GM12878 (cell line): ENCODE data around the gene ACKR2. TPM values are rescaled to one million over a fixed set of nuclear protein-coding genes. Genes with fewer than 3 reads are reported as not detected.

Experiments
- ATAC-seq: fragments of 200-7000 bp; cut with Tn5 transposase; 3 replicates; pipeline ENCODE4 v1.9.1; 2020; ENCODE audit warnings: mild to moderate bottlenecking, moderate library complexity
- BruUV-seq: library from RNA; stranded (reverse); fragments of 400-500 nt; replicated peaks from 2 replicates; lab custom pipeline; 2021; lab: Mats Ljungman, UMichigan
- CTCF ChIA-PET: fragments of 300-600 bp; sonication (Branson Sonifier 250); formaldehyde crosslinking; extraction: SDS; loops from one replicate; lab custom pipeline; 2021; ENCODE audit warnings: inconsistent platforms; lab: Yijun Ruan, JAX
- POLR2A ChIA-PET: fragments of 350-600 bp; formaldehyde crosslinking; extraction: SDS; loops from one replicate; lab custom pipeline; 2021; ENCODE audit warnings: inconsistent platforms; lab: Charles Lee
- RAD21 ChIA-PET: fragments of 300-600 bp; sonication (Branson Sonifier 250); formaldehyde crosslinking; loops from one replicate; lab custom pipeline; 2023; ENCODE audit warnings: antibody characterized with exemption; ENCODE audit not compliant: unreplicated experiment; lab: Charles Lee
- SMC1A ChIA-PET: fragments of 300-600 bp; sonication (Branson Sonifier 250); formaldehyde crosslinking; loops from one replicate; lab custom pipeline; 2023; ENCODE audit not compliant: unreplicated experiment, uncharacterized antibody; lab: Charles Lee
- DNase-seq: peaks from one replicate; pipeline ENCODE4 v3.0.0-alpha.2; 2011; ENCODE audit warnings: low read depth, low spot score
- FAIRE-seq: peaks from 3 replicates; lab custom pipeline; 2011; peaks lifted over from hg19 to GRCh38; lab: Jason Lieb, UNC
- H2AFZ ChIP-seq: 2 replicates; pipeline ENCODE4 v1.6.0; 2011; ENCODE audit warnings: low read depth, low read length, control low read depth; ENCODE audit not compliant: control insufficient read depth
- H3K27ac ChIP-seq: 2 replicates; pipeline ENCODE4 v1.5.1; 2011; ENCODE audit warnings: control low read depth; ENCODE audit not compliant: control insufficient read depth, insufficient read depth
- H3K27me3 ChIP-seq, 2 experiments: replicated peaks in 1 of 2; 2 replicates each; pipeline versions ENCODE4 v1.6.0 to v1.6.1; 2011; ENCODE audit warnings: low read length in 1 of 2; ENCODE audit not compliant: control insufficient read depth in 2 of 2, insufficient read depth in 2 of 2
- H3K36me3 ChIP-seq, 2 experiments: 2 replicates each; pipeline ENCODE4 v1.5.1; 2011; ENCODE audit warnings: low read length in 1 of 2; ENCODE audit not compliant: control insufficient read depth in 2 of 2, insufficient read depth in 2 of 2
- H3K4me1 ChIP-seq: 2 replicates; pipeline ENCODE4 v1.6.1; 2011; ENCODE audit warnings: mild to moderate bottlenecking, low read length, moderate library complexity, mixed read lengths; ENCODE audit not compliant: control insufficient read depth, insufficient read depth
- H3K4me2 ChIP-seq: 2 replicates; pipeline ENCODE4 v1.6.0; 2011; ENCODE audit warnings: control low read depth; ENCODE audit not compliant: control insufficient read depth, insufficient read depth
- H3K4me3 ChIP-seq: fragments of 200-600 bp; sonication (generic); 2 replicates; pipeline ENCODE4 v1.5.1; 2016
- H3K79me2 ChIP-seq: 2 replicates; pipeline ENCODE4 v1.6.0; 2011; ENCODE audit warnings: low read length; ENCODE audit not compliant: control insufficient read depth, insufficient read depth
- H3K9ac ChIP-seq: 2 replicates; pipeline ENCODE4 v1.8.0; 2011; ENCODE audit warnings: low read length, control low read depth, mixed read lengths; ENCODE audit not compliant: control insufficient read depth, insufficient read depth
- H3K9me3 ChIP-seq: replicated peaks from 3 replicates; pipeline ENCODE4 v1.5.1; 2011; ENCODE audit warnings: mild to moderate bottlenecking, low read length; ENCODE audit not compliant: control insufficient read depth, insufficient read depth
- H4K20me1 ChIP-seq: 2 replicates; pipeline ENCODE4 v1.6.0; 2011; ENCODE audit not compliant: control insufficient read depth, insufficient read depth
- BCL11A ChIP-seq: IDR thresholded peaks from 2 replicates; pipeline ENCODE4 v1.6.1; 2011; ENCODE audit warnings: low read depth, low read length
- CEBPB ChIP-seq, 2 experiments: fragments of 150-350 bp in 1 of 2; IDR thresholded peaks; 2 replicates each; pipeline ENCODE4 v1.6.1; 2012 to 2014; ENCODE audit warnings: low read depth in 2 of 2, low read length in 2 of 2, borderline replicate concordance in 1 of 2, inconsistent platforms in 1 of 2
- E2F8 ChIP-seq: fragments of 450-650 bp; IDR thresholded peaks from 2 replicates; pipeline ENCODE4 v1.6.1; 2018; ENCODE audit warnings: mild to moderate bottlenecking, low read depth, moderate library complexity; ENCODE audit not compliant: partially characterized antibody
- EP300 ChIP-seq, 2 experiments: fragments of 150-350 bp in 1 of 2; IDR thresholded peaks; 2 replicates each; pipeline ENCODE4 v1.6.1; 2011 to 2012; ENCODE audit warnings: low read depth in 2 of 2, low read length in 2 of 2, borderline replicate concordance in 1 of 2, improper control_type of control experiment in 1 of 2, inconsistent platforms in 1 of 2; ENCODE audit not compliant: control insufficient read depth in 1 of 2
- IRF4 ChIP-seq: IDR thresholded peaks from 2 replicates; pipeline ENCODE4 v1.6.1; 2011; ENCODE audit warnings: low read depth, low read length
- PAX8 ChIP-seq: fragments of 450-650 bp; IDR thresholded peaks from 2 replicates; pipeline ENCODE4 v1.6.1; 2017; ENCODE audit warnings: mild to moderate bottlenecking, moderate library complexity
- PBX3 ChIP-seq: IDR thresholded peaks from 2 replicates; pipeline ENCODE4 v1.6.1; 2011; ENCODE audit warnings: mild to moderate bottlenecking, low read depth, low read length, moderate library complexity; ENCODE audit not compliant: insufficient replicate concordance
- RAD21 ChIP-seq: IDR thresholded peaks from 2 replicates; pipeline ENCODE4 v1.6.1; 2011; ENCODE audit warnings: mild to moderate bottlenecking, low read depth, low read length, moderate library complexity; ENCODE audit not compliant: insufficient read depth
- SKIL ChIP-seq: fragments of 450-650 bp; IDR thresholded peaks from 2 replicates; pipeline ENCODE4 v1.6.1; 2017; ENCODE audit warnings: mild to moderate bottlenecking, low read depth, inconsistent platforms; ENCODE audit not compliant: poor library complexity, severe bottlenecking
- SUPT20H ChIP-seq: IDR thresholded peaks from 2 replicates; pipeline ENCODE4 v1.6.1; 2011; ENCODE audit warnings: low read depth, mild to moderate bottlenecking, low read length, moderate library complexity, borderline replicate concordance; ENCODE audit not compliant: control insufficient read depth
- SUZ12 ChIP-seq: fragments of 200-600 bp; sonication (generic); IDR thresholded peaks from one replicate; pipeline ENCODE4 v1.6.1; 2018; ENCODE audit warnings: antibody characterized with exemption, mild to moderate bottlenecking; ENCODE audit not compliant: unreplicated experiment
- TAF1 ChIP-seq: IDR thresholded peaks from 2 replicates; pipeline ENCODE4 v1.6.1; 2011; ENCODE audit warnings: mild to moderate bottlenecking, low read depth, low read length, borderline replicate concordance
- ZBTB4 ChIP-seq: fragments of 450-650 bp; formaldehyde crosslinking; IDR thresholded peaks from 2 replicates; pipeline ENCODE4 v1.4.0; 2022; ENCODE audit warnings: mild to moderate bottlenecking, moderate library complexity
- WGBS: methylation state at CpG from one replicate; pipeline ENCODE4 v1.1.6; 2016; ENCODE audit warnings: low lambda C conversion rate; ENCODE audit not compliant: insufficient replicate concordance, insufficient coverage; ENCODE audit errors: missing lambda C conversion rate; 5-methylcytosine and 5-hydroxymethylcytosine counted together
- in situ Hi-C: fragments of 300-500 bp; cut with MboI; formaldehyde crosslinking; loops from 9 replicates; pipeline ENCODE4 v1.14.3; 2018; ENCODE audit warnings: mixed read lengths
- intact Hi-C: fragments of 100-400 bp; cut with micrococcal nuclease; formaldehyde crosslinking; loops from one replicate; pipeline ENCODE4 v1.14.2; 2022; ENCODE audit not compliant: unreplicated experiment
- polyA plus RNA-seq, 11 experiments: library from polyadenylated mRNA; depleted of rRNA in 4 of 11; unstranded in 6 of 11; stranded (reverse) in 5 of 11; fragments of >200 nt; fragmentation: Nextera tagmentation in 4 of 11; fragmentation: Illumina TruSeq in 1 of 11; extraction: Ambion mirVana in 4 of 11; extraction: Trizol in 1 of 11; gene quantifications; 1 replicate in 1 of 11; 2 replicates in 10 of 11; pipeline versions ENCODE4 v1.2.1 to v1.2.3, GENCODE V29; 2011 to 2016; ENCODE audit warnings: inconsistent platforms in 2 of 11, missing spikeins in 2 of 11, low read depth in 1 of 11
- total RNA-seq, 4 experiments: library from RNA; depleted of rRNA in 3 of 4; stranded (reverse); fragments of >200 nt in 3 of 4; fragmentation: Illumina TruSeq in 1 of 4; extraction: Trizol in 1 of 4; gene quantifications; 2 replicates each; pipeline versions ENCODE4 v1.2.1 to v1.2.3, GENCODE V29; 2013 to 2021

Gene ACKR2
- total and polyA plus RNA-seq, 10 of the 15 experiments (the other 5 are each of a cell fraction or from before 2014, with no cell fraction given), result 0.05 to 0.91 (median 0.23) TPM; not detected in 2

- Histone ChIP-seq H3K36me3 (no peaks in the 10 kb centered on the region), H3K4me1 (no peaks in the 10 kb centered on the region), H3K9ac (no peak overlapping the region), H4K20me1 (no peaks in the 10 kb centered on the region), H3K4me2 (no peak overlapping the region), H3K27ac (no peak overlapping the region), H3K9me3 (no peaks in the 10 kb centered on the region), H2AFZ (no peak overlapping the region), H3K79me2 (no peaks in the 10 kb centered on the region), H3K27me3 (no peaks in the 10 kb centered on the region), H3K4me3 (no peak overlapping the region)
- WGBS, result 32% methylated on average over 4 of the region's 4 CpGs
- ATAC-seq, result no peak
- RAD21 ChIA-PET, result no interaction called here
- intact Hi-C loops, result no loop called here
- in situ Hi-C loops, result no loop called here
- POLR2A ChIA-PET, result no interaction called here
- no peak for FAIRE-seq
- no peak for DNase-seq
- SMC1A ChIA-PET, result interaction anchor here (1.0 kb wide), 1 partner anchor 15 kb away, joined by 3 read pairs; no protein-coding TSS in a partner anchor
- BruUV-seq, result no TSS peak
- CTCF ChIA-PET, result interaction anchor here (0.7 kb wide), 1 partner anchor 27 kb away, joined by 3 read pairs; no protein-coding TSS in a partner anchor
- TF ChIP-seq PAX8 (no peak), TAF1 (no peak), ZBTB4 (no peak), PBX3 (no peak), BCL11A (no peak), CEBPB (IDR thresholded peaks at IDR 0.05; ENCODE audit: borderline replicate concordance in 1 of 2, low read depth in 2 of 2, low read length in 2 of 2) (no peak), IRF4 (no peak), EP300 (IDR thresholded peaks at IDR 0.05; ENCODE audit: borderline replicate concordance in 1 of 2, control insufficient read depth in 1 of 2, low read depth in 2 of 2, low read length in 2 of 2) (no peak), SUZ12 (no peak), E2F8 (no peak), RAD21 (no peak), SUPT20H (no peak), SKIL (no peak)
These were observed 44.6 kb downstream of the ACKR2 start for GRCh38 chr3:42853739-42854302.
